ENCODE measurements around the gene C2orf76.
"Not testable (repeated sequence)": the region's sequence is repeated elsewhere in the genome, so short reads cannot be mapped to it uniquely, and the experiment has no call there.

C2orf76 gene

GRCh38 chr2:119366649-119367471, at the start of gene C2orf76, which contains the start of gene DBI:
Gene C2orf76 (minus strand): TSS chr2:119366834. CDS start chr2:119339959, 26,875 bp downstream.
Gene DBI (plus strand): TSS chr2:119366977. CDS start chr2:119367052, 75 bp downstream.
- peak; percentile 95 for DNase-seq (ENCODE audit: low read depth)

GRCh38 chr2:119415630-119416029, 49.0 kb upstream of the C2orf76 start:
- no peak for DNase-seq (ENCODE audit: low read depth)

- DNase-seq (ENCODE audit: low read depth), result no peak
These were observed 48.3 kb upstream of the C2orf76 start for GRCh38 chr2:119414894-119415293.

- DNase-seq (ENCODE audit: low read depth), result no peak
These were observed 42.9 kb upstream of the C2orf76 start for GRCh38 chr2:119409506-119409905.

GRCh38 chr2:119408221-119408619, 41.6 kb upstream of the C2orf76 start:
- no peak for DNase-seq (ENCODE audit: low read depth)

GRCh38 chr2:119407430-119408220, 41.0 kb upstream of the C2orf76 start:
- peak; percentile 65 for DNase-seq (ENCODE audit: low read depth)

GRCh38 chr2:119405151-119405550, 38.5 kb upstream of the C2orf76 start:
- DNase-seq (ENCODE audit: low read depth), result no peak

GRCh38 chr2:119403618-119404017, 37.0 kb upstream of the C2orf76 start:
- not testable (repeated sequence) for DNase-seq (ENCODE audit: low read depth)

GRCh38 chr2:119402645-119403560, 36.3 kb upstream of the C2orf76 start:
- DNase-seq (ENCODE audit: low read depth), result no peak

- no peak for DNase-seq (ENCODE audit: low read depth)
These were observed 35.5 kb upstream of the C2orf76 start for GRCh38 chr2:119402106-119402505.

- DNase-seq (ENCODE audit: low read depth), result no peak
These were observed 30.6 kb upstream of the C2orf76 start for GRCh38 chr2:119397196-119397595.

GRCh38 chr2:119393971-119394748, 27.5 kb upstream of the C2orf76 start:
- no peak for DNase-seq (ENCODE audit: low read depth)

GRCh38 chr2:119389615-119390306, 23.1 kb upstream of the C2orf76 start:
- peak; percentile 52 for DNase-seq (ENCODE audit: low read depth)

- peak; percentile 24 for DNase-seq (ENCODE audit: low read depth)
These were observed 20.9 kb upstream of the C2orf76 start for GRCh38 chr2:119387381-119388129.

- no peak for DNase-seq (ENCODE audit: low read depth)
These were observed 18.8 kb upstream of the C2orf76 start for GRCh38 chr2:119385466-119385865.

GRCh38 chr2:119384971-119385370, 18.3 kb upstream of the C2orf76 start:
- DNase-seq (ENCODE audit: low read depth), result no peak

GRCh38 chr2:119383410-119384140, 16.9 kb upstream of the C2orf76 start:
- no peak for DNase-seq (ENCODE audit: low read depth)

- DNase-seq (ENCODE audit: low read depth), result no peak
These were observed 11.9 kb upstream of the C2orf76 start for GRCh38 chr2:119378566-119378965.

GRCh38 chr2:119377993-119378345, 11.3 kb upstream of the C2orf76 start:
- DNase-seq (ENCODE audit: low read depth), result no peak
